Effector memory CD8-positive, alpha-beta T cell (primary cell): ENCODE results near the gene ATP2A1.
A peak's percentile ranks its signal among the peaks of the same experiment; 100 is the strongest.

Experiments used
- ATAC-seq: fragments of 150-1000 bp; cut with Tn5 transposase; replicated peaks from 2 replicates; pipeline ENCODE4 v1.10.0; 2021; ENCODE audit warnings: mild to moderate bottlenecking, moderate library complexity
- DNase-seq, 3 experiments: peaks; one replicate each; pipeline ENCODE4 v3.0.0; 2021
- H3K27ac Mint-ChIP-seq, 2 donors: one replicate each; pipeline ENCODE4 v1.8.0; 2022; ENCODE audit warnings: mild to moderate bottlenecking in 2 of 2, mixed read lengths in 2 of 2, moderate library complexity in 2 of 2
- H3K27me3 Mint-ChIP-seq, 2 donors: one replicate each; pipeline ENCODE4 v1.8.0; 2022; ENCODE audit warnings: mixed read lengths in 2 of 2
- H3K36me3 Mint-ChIP-seq: one replicate; pipeline ENCODE4 v1.8.0; 2022; ENCODE audit warnings: mild to moderate bottlenecking, moderate library complexity, mixed read lengths; ENCODE audit not compliant: insufficient read depth
- H3K4me1 Mint-ChIP-seq, 2 donors: one replicate each; pipeline ENCODE4 v1.8.0; 2022; ENCODE audit warnings: low read depth in 2 of 2, mixed read lengths in 2 of 2
- H3K4me3 Mint-ChIP-seq, 2 donors: one replicate each; pipeline ENCODE4 v1.8.0; 2022; ENCODE audit warnings: mild to moderate bottlenecking in 2 of 2, mixed read lengths in 2 of 2, moderate library complexity in 2 of 2
- H3K9me3 Mint-ChIP-seq, 2 donors: one replicate each; pipeline ENCODE4 v1.8.0; 2022; ENCODE audit warnings: mixed read lengths in 2 of 2
- total RNA-seq, 9 experiments: gene quantifications; one replicate each; lab custom pipeline; 2026; lab: John Stamatoyannopoulos, UW

ATP2A1 gene
- total RNA-seq = 0 to 0.96 (median 0.52) reads per million in 9 experiments

DNA sequence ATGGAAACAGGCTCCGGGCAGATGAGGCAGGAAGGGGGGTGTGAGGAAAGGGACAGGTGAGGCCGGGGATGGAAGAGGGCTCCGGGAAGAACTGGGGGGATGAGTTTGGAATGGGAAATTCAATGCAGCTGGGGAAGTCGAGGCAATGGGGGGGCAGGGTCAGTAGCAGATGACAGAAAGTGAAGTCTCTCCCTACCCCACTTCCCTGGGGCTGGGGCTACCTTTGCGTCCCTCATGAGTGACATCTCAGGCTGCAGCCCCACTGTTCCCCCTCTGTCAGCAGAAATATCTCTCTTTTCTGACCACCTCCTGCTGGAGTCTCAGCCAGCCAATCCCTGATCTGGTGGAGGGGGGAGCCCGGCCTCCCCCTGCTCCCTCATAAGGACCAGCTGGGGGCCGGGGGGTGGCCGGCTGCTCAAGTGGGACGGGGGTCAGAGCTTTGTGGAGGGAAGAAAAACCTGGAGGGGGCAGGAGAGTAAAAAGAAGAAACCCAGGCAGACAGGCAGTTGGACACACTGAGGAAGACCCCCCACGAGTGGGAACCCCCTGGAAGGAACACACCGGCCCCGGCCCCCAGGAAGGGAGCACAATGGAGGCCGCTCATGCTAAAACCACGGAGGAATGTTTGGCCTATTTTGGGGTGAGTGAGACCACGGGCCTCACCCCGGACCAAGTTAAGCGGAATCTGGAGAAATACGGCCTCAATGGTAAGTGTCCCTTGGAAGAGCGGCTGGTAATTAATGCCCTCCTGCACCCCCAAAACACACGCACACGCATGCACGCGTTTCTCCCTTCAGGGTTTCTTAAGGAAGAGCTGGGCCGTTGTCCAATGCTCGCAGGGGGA is at the start of gene ATP2A1:
ATP2A1 (plus strand) TSS at position 406 of the 844 bp plus-strand sequence; CDS start at position 590, 184 bp downstream.
- no peaks in the 10 kb centered on the region for H3K9me3 Mint-ChIP-seq
- H3K4me3 Mint-ChIP-seq = peak within 1 kb of the TSS; percentile 86 to 90
- DNase-seq = no peak
- peak within 1 kb of the TSS; percentile 62 to 84 for H3K27ac Mint-ChIP-seq
- peaks cover 12% of the 10 kb centered on the region in 2 donors for H3K4me1 Mint-ChIP-seq
- peaks cover 5% of the 10 kb centered on the region for H3K36me3 Mint-ChIP-seq
- ATAC-seq = no peak
- peaks cover 0 to 7% of the 10 kb centered on the region in 2 donors for H3K27me3 Mint-ChIP-seq

DNA sequence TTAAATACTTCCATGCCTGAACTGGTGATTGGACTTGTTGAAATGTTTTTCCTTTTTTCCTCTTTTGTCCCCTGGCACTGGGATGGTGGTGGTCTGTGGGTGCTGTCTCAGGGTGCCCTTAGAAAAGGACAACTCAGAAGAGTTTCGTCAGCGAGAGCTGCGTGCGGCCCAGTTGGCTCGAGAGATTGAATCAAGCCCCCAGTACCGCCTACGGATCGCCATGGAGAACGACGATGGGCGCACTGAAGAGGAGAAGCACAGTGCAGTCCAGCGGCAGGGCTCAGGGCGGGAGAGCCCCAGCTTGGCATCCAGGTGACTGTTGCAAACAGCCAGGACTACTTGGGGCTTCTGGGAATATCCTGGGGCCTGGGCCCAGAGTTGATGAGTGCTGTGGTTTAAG is 48.5 kb upstream of the ATP2A1 start:
- ATAC-seq (no peak), DNase-seq (no peak)
- H3K36me3 Mint-ChIP-seq = peaks cover 99% of the 10 kb centered on the region
- no peak overlapping the region for H3K4me3 Mint-ChIP-seq
- peak overlapping the region in 1 of 2 donors; percentile 35 for H3K27ac Mint-ChIP-seq
- peaks cover 12 to 30% of the 10 kb centered on the region in 2 donors for H3K4me1 Mint-ChIP-seq
- no peaks in the 10 kb centered on the region for H3K9me3 Mint-ChIP-seq
- no peaks in the 10 kb centered on the region for H3K27me3 Mint-ChIP-seq

- Mint-ChIP-seq H3K4me1 (peaks cover 7 to 23% of the 10 kb centered on the region in 2 donors), H3K27ac (peak overlapping the region in 1 of 2 donors; percentile 35), H3K27me3 (no peaks in the 10 kb centered on the region), H3K36me3 (peaks cover 99% of the 10 kb centered on the region), H3K4me3 (no peak overlapping the region), H3K9me3 (no peaks in the 10 kb centered on the region)
- ATAC-seq (no peak), DNase-seq (no peak)
These were observed 47.8 kb upstream of the ATP2A1 start for GRCh38 chr16:28830531-28830930.

DNA sequence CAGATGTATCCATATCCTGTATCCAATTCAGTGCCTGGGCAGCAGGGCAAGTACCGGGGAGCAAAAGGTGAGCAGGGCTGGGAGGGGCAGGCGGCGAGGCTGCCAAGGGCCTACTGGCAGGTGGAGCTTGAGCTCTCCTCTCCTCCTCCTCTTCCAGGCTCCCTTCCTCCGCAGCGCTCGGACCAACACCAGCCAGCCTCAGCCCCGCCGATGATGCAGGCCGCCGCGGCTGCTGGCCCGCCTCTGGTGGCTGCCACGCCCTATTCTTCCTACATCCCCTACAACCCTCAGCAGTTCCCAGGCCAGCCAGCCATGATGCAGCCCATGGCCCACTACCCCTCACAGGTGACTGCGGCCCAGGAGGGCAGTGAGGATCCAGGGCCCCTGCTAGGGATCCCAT is 43.9 kb upstream of the ATP2A1 start:
- H3K9me3 Mint-ChIP-seq = no peaks in the 10 kb centered on the region
- no peaks in the 10 kb centered on the region for H3K27me3 Mint-ChIP-seq
- H3K4me3 Mint-ChIP-seq = no peak overlapping the region
- peak overlapping the region; percentile 42 to 88 for H3K27ac Mint-ChIP-seq
- DNase-seq (no peak), ATAC-seq (no peak)
- H3K4me1 Mint-ChIP-seq = peaks cover 2 to 9% of the 10 kb centered on the region in 2 donors
- H3K36me3 Mint-ChIP-seq = peaks cover 93% of the 10 kb centered on the region

DNA sequence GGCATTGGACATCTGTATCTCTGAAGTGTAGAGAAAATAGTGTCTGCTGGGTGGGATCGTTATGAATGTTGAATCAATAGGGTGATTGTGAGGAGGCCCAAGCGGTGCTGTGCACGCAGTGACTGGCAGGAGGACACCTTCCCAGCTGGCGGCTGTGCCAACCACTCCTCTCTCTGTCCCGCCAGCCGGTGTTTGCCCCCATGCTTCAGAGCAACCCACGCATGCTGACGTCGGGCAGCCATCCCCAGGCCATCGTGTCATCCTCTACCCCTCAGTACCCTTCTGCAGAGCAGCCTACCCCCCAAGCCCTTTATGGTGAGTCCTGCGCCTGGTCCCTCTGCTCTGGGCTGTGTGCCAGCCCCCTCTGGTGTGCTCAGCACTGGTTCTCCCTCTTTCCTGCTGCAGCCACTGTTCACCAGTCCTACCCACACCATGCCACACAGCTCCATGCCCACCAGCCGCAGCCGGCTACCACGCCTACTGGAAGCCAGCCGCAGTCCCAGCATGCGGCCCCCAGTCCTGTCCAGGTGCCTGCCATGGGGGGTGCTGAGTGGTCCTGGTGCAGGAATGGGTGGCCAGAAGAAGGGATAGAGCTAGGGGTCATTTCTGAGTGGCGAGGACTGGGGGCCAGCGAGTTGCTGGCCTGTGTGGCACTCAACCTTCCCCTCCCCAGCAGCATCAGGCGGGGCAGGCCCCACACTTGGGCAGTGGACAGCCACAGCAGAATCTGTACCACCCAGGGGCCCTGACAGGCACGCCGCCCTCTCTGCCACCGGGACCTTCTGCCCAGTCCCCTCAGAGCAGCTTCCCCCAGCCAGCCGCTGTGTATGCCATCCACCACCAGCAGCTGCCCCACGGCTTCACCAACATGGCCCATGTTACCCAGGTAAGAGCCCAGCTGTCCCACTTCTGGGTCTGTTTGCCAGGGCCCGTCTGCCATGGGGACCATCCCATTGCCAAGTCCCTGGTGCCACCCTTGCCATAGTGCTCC is 43.1 kb upstream of the ATP2A1 start:
- no peaks in the 10 kb centered on the region for H3K27me3 Mint-ChIP-seq
- H3K36me3 Mint-ChIP-seq = peaks cover 87% of the 10 kb centered on the region
- H3K27ac Mint-ChIP-seq = peak overlapping the region; percentile 42 to 88
- DNase-seq (no peak), ATAC-seq (no peak)
- peaks cover 2 to 9% of the 10 kb centered on the region in 2 donors for H3K4me1 Mint-ChIP-seq
- H3K9me3 Mint-ChIP-seq = no peaks in the 10 kb centered on the region
- H3K4me3 Mint-ChIP-seq = no peak overlapping the region

- H3K36me3 Mint-ChIP-seq = peaks cover 83% of the 10 kb centered on the region
- peaks cover 2 to 6% of the 10 kb centered on the region in 2 donors for H3K4me1 Mint-ChIP-seq
- peak overlapping the region; percentile 31 to 88 for H3K27ac Mint-ChIP-seq
- H3K27me3 Mint-ChIP-seq = no peaks in the 10 kb centered on the region
- ATAC-seq (no peak), DNase-seq (no peak)
- H3K4me3 Mint-ChIP-seq = no peak overlapping the region
- H3K9me3 Mint-ChIP-seq = no peaks in the 10 kb centered on the region
These were observed 42.2 kb upstream of the ATP2A1 start for GRCh38 chr16:28835864-28836760.

DNA sequence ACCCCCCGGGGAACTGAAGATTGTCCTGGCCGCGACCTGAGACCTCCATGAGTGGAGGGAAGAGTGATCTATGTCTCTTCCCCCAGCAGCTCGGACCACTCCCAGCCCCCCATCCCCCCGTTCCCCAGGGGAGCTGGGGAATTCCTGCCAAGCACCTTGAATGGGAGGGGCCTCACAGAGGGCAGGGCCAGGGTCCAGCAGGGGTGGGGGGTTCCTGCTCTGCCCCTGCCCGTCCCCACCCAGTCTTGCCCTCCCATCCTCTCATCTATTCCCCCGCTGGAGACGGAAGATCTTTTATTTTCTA is 41.6 kb upstream of the ATP2A1 start:
- Mint-ChIP-seq H3K9me3 (no peaks in the 10 kb centered on the region), H3K4me3 (no peak overlapping the region), H3K27me3 (no peaks in the 10 kb centered on the region), H3K27ac (peak overlapping the region; percentile 31 to 88), H3K36me3 (peaks cover 83% of the 10 kb centered on the region), H3K4me1 (peaks cover 2 to 5% of the 10 kb centered on the region in 2 donors)
- ATAC-seq = no peak
- DNase-seq = no peak

DNA sequence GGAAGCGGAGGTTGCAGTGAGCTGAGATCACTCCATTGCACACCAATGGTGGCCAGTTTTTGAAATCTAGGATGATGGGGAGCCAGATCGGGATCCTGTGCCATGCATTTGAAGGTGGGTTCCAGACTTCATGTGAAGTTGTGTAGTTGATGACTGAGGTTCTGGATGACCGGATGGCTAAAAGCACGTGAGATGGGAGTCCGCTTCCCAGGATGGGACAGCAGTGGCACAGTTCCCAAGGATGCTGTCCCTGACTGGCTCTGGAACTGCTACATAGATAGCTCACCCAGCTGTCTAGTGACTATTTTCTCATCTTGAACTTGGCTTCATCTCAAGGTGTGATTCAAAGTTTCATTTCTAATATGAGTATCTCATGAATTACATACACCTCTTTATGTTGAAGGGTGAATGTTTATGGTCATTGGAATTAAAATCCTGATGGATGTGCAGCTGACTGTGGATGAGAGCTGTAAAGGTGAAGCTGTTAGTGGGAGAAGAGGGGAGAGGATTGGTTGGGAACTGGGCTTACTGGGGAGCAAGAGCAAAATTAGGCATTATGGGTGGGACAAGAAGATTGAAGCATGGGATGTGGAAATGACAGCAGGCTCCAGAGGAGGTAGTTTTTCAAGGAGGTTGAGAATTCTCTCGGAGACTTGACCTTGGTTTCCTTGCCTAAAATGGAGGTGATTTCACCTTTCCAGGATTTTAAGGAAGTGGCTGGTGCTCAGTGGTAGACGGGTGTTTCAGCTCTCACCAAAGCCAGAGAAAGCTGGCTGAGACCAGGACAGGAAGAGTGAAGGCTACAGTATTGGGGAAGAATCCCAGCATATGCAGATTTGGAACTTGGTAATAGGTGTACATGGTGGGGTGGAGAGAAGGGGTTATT is 40.4 kb upstream of the ATP2A1 start:
- Mint-ChIP-seq H3K27ac (peak overlapping the region in 1 of 2 donors; percentile 54), H3K27me3 (no peaks in the 10 kb centered on the region), H3K4me1 (peaks cover under 1 to 2% of the 10 kb centered on the region in 2 donors), H3K4me3 (no peak overlapping the region), H3K36me3 (peaks cover 76% of the 10 kb centered on the region), H3K9me3 (no peaks in the 10 kb centered on the region)
- ATAC-seq (no peak), DNase-seq (no peak)

GRCh38 chr16:28838558-28838918 is 39.8 kb upstream of the ATP2A1 start:
- DNase-seq (no peak), ATAC-seq (peak; percentile 24)
- Mint-ChIP-seq H3K27ac (peak overlapping the region in 1 of 2 donors; percentile 54), H3K36me3 (peaks cover 72% of the 10 kb centered on the region), H3K9me3 (no peaks in the 10 kb centered on the region), H3K4me1 (peaks cover 0 to 4% of the 10 kb centered on the region in 2 donors), H3K4me3 (no peak overlapping the region), H3K27me3 (no peaks in the 10 kb centered on the region)

DNA sequence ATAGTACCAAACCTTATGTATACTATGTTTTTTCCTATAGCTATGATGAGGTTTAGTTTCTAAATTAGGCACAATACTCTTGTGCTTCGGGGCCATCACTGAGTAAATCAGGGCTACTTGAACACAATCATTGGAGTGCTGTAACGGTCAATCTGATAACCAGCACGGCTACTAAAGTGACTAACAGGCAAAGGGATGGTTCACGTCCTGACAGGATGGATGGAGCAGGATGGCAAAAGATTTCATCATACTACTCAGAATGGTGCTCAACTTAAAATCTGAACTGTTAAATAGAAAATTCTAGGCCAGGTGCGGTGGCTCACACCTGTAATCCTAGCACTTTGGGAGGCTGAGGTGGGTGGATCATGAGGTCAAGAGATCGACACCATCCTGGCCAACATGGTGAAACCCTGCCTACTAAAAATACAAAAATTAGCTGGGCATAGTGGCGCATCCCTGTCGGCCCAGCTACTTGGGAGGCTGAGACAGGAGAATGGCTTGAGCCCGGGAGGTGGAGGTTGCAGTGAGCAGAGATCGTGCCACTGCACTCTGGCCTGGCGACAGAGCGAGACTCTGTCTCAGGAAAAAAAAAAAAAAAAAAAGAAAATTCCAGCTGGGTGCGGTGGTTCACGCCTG is 39.2 kb upstream of the ATP2A1 start:
- Mint-ChIP-seq H3K27me3 (no peaks in the 10 kb centered on the region), H3K36me3 (peaks cover 66% of the 10 kb centered on the region), H3K27ac (peak overlapping the region; percentile 46 to 54)

DNA sequence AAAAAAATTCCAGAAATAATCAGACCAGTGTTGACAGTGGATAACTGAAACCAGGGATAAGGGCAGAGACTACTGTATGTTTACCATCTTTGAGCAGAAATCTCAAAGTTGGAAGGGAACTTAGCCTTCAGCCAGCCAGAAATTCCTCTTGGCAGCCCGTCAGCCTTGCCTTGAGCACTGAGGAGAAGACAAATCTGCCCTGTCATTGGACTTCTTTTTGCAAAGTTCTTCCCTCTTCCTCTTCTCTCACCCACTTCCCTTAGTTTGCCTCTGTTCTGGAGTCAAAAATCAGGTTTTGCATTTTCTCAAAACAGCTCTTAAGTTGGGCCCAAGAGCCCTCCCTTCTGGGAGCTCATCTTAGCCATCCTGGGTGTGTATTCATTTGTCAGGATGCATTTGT is 38.4 kb upstream of the ATP2A1 start:
- peak overlapping the region in 1 of 2 donors; percentile 27 for H3K4me3 Mint-ChIP-seq
- H3K4me1 Mint-ChIP-seq = peaks cover 7 to 8% of the 10 kb centered on the region in 2 donors
- H3K27me3 Mint-ChIP-seq = no peaks in the 10 kb centered on the region
- H3K27ac Mint-ChIP-seq = no peak overlapping the region
- ATAC-seq = no peak
- no peaks in the 10 kb centered on the region for H3K9me3 Mint-ChIP-seq
- H3K36me3 Mint-ChIP-seq = peaks cover 62% of the 10 kb centered on the region
- no peak for DNase-seq

More for the DNA sequence above, 39.2 kb upstream of the ATP2A1 start:
- DNase-seq (no peak), ATAC-seq (no peak)
- H3K9me3 Mint-ChIP-seq = no peaks in the 10 kb centered on the region
- no peak overlapping the region for H3K4me3 Mint-ChIP-seq
- H3K4me1 Mint-ChIP-seq = peaks cover under 1 to 4% of the 10 kb centered on the region in 2 donors

GRCh38 chr16:28842696-28843095 is 35.6 kb upstream of the ATP2A1 start:
- peaks cover 45% of the 10 kb centered on the region for H3K36me3 Mint-ChIP-seq
- peaks cover 28 to 30% of the 10 kb centered on the region in 2 donors for H3K4me1 Mint-ChIP-seq
- H3K27me3 Mint-ChIP-seq = no peaks in the 10 kb centered on the region
- ATAC-seq (no peak), DNase-seq (no peak)
- H3K4me3 Mint-ChIP-seq = no peak overlapping the region
- H3K27ac Mint-ChIP-seq = no peak overlapping the region
- no peaks in the 10 kb centered on the region for H3K9me3 Mint-ChIP-seq
